HL-60 (cell line): ENCODE results near the gene FRMD3.

Experiments used
- DNase-seq, 2 experiments: peaks; one replicate each; pipeline ENCODE4 v3.0.0-alpha.2; 2010 to 2020; ENCODE audit warnings: low read depth in 1 of 2, low spot score in 1 of 2
- H3K27ac ChIP-seq: fragments of 250-450 bp; sonication (Bioruptor Pico); replicated peaks from 2 replicates; pipeline ENCODE4 v1.5.1; 2020; ENCODE audit warnings: mild to moderate bottlenecking, moderate library complexity
- H3K27me3 ChIP-seq: fragments of 250-450 bp; sonication (Bioruptor Pico); 2 replicates; pipeline ENCODE4 v1.5.1; 2021; ENCODE audit warnings: mild to moderate bottlenecking, moderate library complexity; ENCODE audit not compliant: insufficient read depth, poor library complexity, severe bottlenecking
- H3K4me3 ChIP-seq: replicated peaks from 2 replicates; pipeline ENCODE4 v1.5.1; 2011; ENCODE audit warnings: mild to moderate bottlenecking, control low read depth, low read length; ENCODE audit not compliant: insufficient read depth
- CTCF ChIP-seq: IDR thresholded peaks from one replicate; pipeline ENCODE4 v1.5.1; 2011; ENCODE audit warnings: low read length, control low read depth, inconsistent platforms; ENCODE audit not compliant: insufficient read depth
- GABPA ChIP-seq: IDR thresholded peaks from 2 replicates; pipeline ENCODE4 v1.6.1; 2012; ENCODE audit warnings: low read depth
- POLR2AphosphoS5 ChIP-seq: IDR thresholded peaks from 2 replicates; pipeline ENCODE4 v1.6.1; 2012; ENCODE audit warnings: low read depth
- REST ChIP-seq: IDR thresholded peaks from 2 replicates; pipeline ENCODE4 v1.6.1; 2012; ENCODE audit warnings: low read depth; ENCODE audit not compliant: insufficient replicate concordance
- SPI1 ChIP-seq: IDR thresholded peaks from 2 replicates; pipeline ENCODE4 v1.6.1; 2012; ENCODE audit warnings: low read depth, mild to moderate bottlenecking, borderline replicate concordance

Gene FRMD3

DNA sequence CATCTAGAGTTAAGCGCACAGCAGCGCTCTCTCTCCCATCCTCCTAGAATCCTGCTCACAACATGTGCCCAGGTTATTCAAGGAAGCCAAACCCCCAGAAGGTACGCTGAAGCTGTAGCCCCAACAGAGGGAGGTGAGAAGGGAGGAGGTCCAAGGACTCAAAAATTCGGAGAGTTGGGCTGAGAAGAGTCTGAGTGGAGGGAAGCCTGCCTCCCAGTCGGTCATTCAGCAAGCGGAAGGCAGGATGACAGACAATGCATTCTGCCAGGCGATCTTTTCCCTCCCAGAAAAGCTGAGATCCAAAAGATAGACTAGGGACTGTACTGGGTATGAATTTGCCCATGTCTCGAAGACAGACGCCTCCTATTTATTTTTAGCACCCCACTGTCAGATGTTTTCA lies 189.2 kb downstream of the FRMD3 start:
- no peak for TF ChIP-seq SPI1
- TF ChIP-seq GABPA = no peak
- TF ChIP-seq CTCF = no peak
- TF ChIP-seq POLR2AphosphoS5 = no peak
- TF ChIP-seq REST = no peak
- Histone ChIP-seq H3K27me3 (no peaks in the 10 kb centered on the region), H3K27ac (no peak overlapping the region), H3K4me3 (no peak overlapping the region)
- no peak for DNase-seq

- Histone ChIP-seq H3K27me3 (no peaks in the 10 kb centered on the region), H3K27ac (no peak overlapping the region), H3K4me3 (no peak overlapping the region)
- TF ChIP-seq GABPA (no peak), CTCF (no peak), SPI1 (no peak), POLR2AphosphoS5 (no peak)
- no peak for DNase-seq
These were observed 191.4 kb downstream of the FRMD3 start for GRCh38 chr9:83346655-83347420.

- DNase-seq = no peak
- no peak overlapping the region for H3K27ac ChIP-seq
- TF ChIP-seq POLR2AphosphoS5 (no peak), CTCF (no peak), REST (no peak), SPI1 (no peak), GABPA (no peak)
- H3K27me3 ChIP-seq = no peaks in the 10 kb centered on the region
- H3K4me3 ChIP-seq = no peak overlapping the region
These were observed 194.7 kb downstream of the FRMD3 start for GRCh38 chr9:83343366-83343999.
